BJ (cell line): ENCODE results near the gene PIK3CD. TPM values are rescaled to one million over a fixed set of nuclear protein-coding genes. Genes with fewer than 3 reads are reported as not detected.

Experiments
- CTCF ChIA-PET: fragments of 350-600 bp; formaldehyde crosslinking; extraction: SDS; loops from one replicate; lab custom pipeline; 2021; ENCODE audit warnings: antibody characterized with exemption, inconsistent platforms; lab: Yijun Ruan, JAX
- POLR2A ChIA-PET: fragments of 300-600 bp; sonication (Branson Sonifier 250); formaldehyde crosslinking; extraction: SDS; loops from one replicate; lab custom pipeline; 2021; ENCODE audit warnings: antibody characterized with exemption; lab: Charles Lee
- DNase-seq: peaks from one replicate; pipeline ENCODE4 v3.0.0-alpha.2; 2011; ENCODE audit warnings: low read depth
- H3K27me3 ChIP-seq: 2 replicates; pipeline ENCODE4 v1.6.0; 2011; ENCODE audit warnings: low read length; ENCODE audit not compliant: control insufficient read depth, insufficient read depth
- H3K36me3 ChIP-seq: 2 replicates; pipeline ENCODE4 v1.5.1; 2011; ENCODE audit warnings: low read length; ENCODE audit not compliant: control insufficient read depth, insufficient read depth
- H3K4me3 ChIP-seq: 2 replicates; pipeline ENCODE4 v1.5.1; 2011; ENCODE audit warnings: low read depth, mild to moderate bottlenecking, control low read depth, low read length
- CTCF ChIP-seq: IDR thresholded peaks from 2 replicates; pipeline ENCODE4 v1.5.1; 2011; ENCODE audit warnings: low read depth, mild to moderate bottlenecking, control low read depth, inconsistent platforms, low read length, moderate library complexity; ENCODE audit not compliant: insufficient read depth
- polyA plus RNA-seq: library from polyadenylated mRNA; depleted of rRNA; stranded (reverse); fragments of >200 nt; gene quantifications from 2 replicates; pipeline ENCODE4 v1.2.3, GENCODE V29; 2011

PIK3CD gene
- polyA plus RNA-seq, 1 experiment = 9.2 TPM

GRCh38 chr1:9717193-9718005, 65.9 kb downstream of the PIK3CD start:
- POLR2A ChIA-PET = no interaction called here
- Histone ChIP-seq H3K4me3 (no peak overlapping the region), H3K36me3 (peaks cover 37% of the 10 kb centered on the region), H3K27me3 (no peaks in the 10 kb centered on the region)
- CTCF ChIA-PET = interaction anchor here (2.3 to 3.1 kb wide), 2 partner anchors 8 to 90 kb away, joined by 9 to 17 read pairs; no protein-coding TSS in a partner anchor
- DNase-seq = no peak
- no peak for TF ChIP-seq CTCF

- DNase-seq = no peak
- no peak for TF ChIP-seq CTCF
- Histone ChIP-seq H3K27me3 (no peaks in the 10 kb centered on the region), H3K36me3 (peaks cover 44% of the 10 kb centered on the region), H3K4me3 (no peak overlapping the region)
- CTCF ChIA-PET = interaction anchor here (1.8 to 3.8 kb wide), 3 partner anchors 9 to 91 kb away, joined by 5 to 18 read pairs (median 17); no protein-coding TSS in a partner anchor
- POLR2A ChIA-PET = no interaction called here
These were observed 66.6 kb downstream of the PIK3CD start for GRCh38 chr1:9718006-9718680.

- Histone ChIP-seq H3K36me3 (peaks cover 53% of the 10 kb centered on the region), H3K4me3 (no peak overlapping the region), H3K27me3 (no peaks in the 10 kb centered on the region)
- ChIA-PET POLR2A (interaction anchor here (0.7 kb wide), 1 partner anchor 90 kb away, joined by 4 read pairs; no protein-coding TSS in a partner anchor), CTCF (interaction anchor here (1.5 to 3.8 kb wide), 6 partner anchors 10 to 157 kb away, joined by 4 to 18 read pairs (median 9); no protein-coding TSS in a partner anchor)
- TF ChIP-seq CTCF = no peak
- no peak for DNase-seq
These were observed 68.6 kb downstream of the PIK3CD start for GRCh38 chr1:9719978-9720722.

GRCh38 chr1:9720785-9721605, 69.5 kb downstream of the PIK3CD start:
- H3K4me3 ChIP-seq = no peak overlapping the region
- ChIA-PET POLR2A (no interaction called here), CTCF (interaction anchor here (0.6 to 3.8 kb wide), 14 partner anchors 10 to 156 kb away, joined by 3 to 18 read pairs (median 3); no protein-coding TSS in a partner anchor)
- no peak for TF ChIP-seq CTCF
- no peak for DNase-seq
- no peaks in the 10 kb centered on the region for H3K27me3 ChIP-seq
- peaks cover 49% of the 10 kb centered on the region for H3K36me3 ChIP-seq
